K562 (cell line): Measurements from ENCODE around the gene FTHL17. TPM values are rescaled to one million over a fixed set of nuclear protein-coding genes. Genes with fewer than 3 reads are reported as not detected.

Experiments used
- ATAC-seq: fragments of 200-7000 bp; cut with Tn5 transposase; 3 replicates; pipeline ENCODE4 v1.9.1; 2020; ENCODE audit warnings: moderate library complexity
- BruUV-seq: library from RNA; stranded (reverse); fragments of 400-500 nt; replicated peaks from 2 replicates; lab custom pipeline; 2021; lab: Mats Ljungman, UMichigan
- CTCF ChIA-PET: fragments of 300-600 bp; formaldehyde crosslinking; extraction: SDS; loops from one replicate; lab custom pipeline; 2021; ENCODE audit warnings: low intra/inter-chr PET ratio; lab: Yijun Ruan, JAX
- POLR2A ChIA-PET: fragments of 300-600, 350-650 bp; sonication (Branson Sonifier 250); formaldehyde crosslinking; extraction: SDS; loops from one replicate; lab custom pipeline; 2021; ENCODE audit warnings: antibody characterized with exemption, inconsistent platforms; lab: Yijun Ruan, JAX
- DNase-seq, 4 experiments: peaks; one replicate each; pipeline versions ENCODE4 v3.0.0 to v3.0.0-alpha.2; 2011 to 2018; ENCODE audit warnings: low spot score in 3 of 4, mixed read lengths in 3 of 4; ENCODE audit errors: extremely low read depth in 1 of 4
- FAIRE-seq: peaks from 2 replicates; lab custom pipeline; 2011; peaks lifted over from hg19 to GRCh38; lab: Jason Lieb, UNC
- H2AFZ ChIP-seq: 2 replicates; pipeline ENCODE4 v1.6.0; 2011; ENCODE audit warnings: low read depth, low read length, control low read depth, inconsistent platforms
- H3K27ac ChIP-seq: fragments of 200-600 bp; 3 replicates; pipeline ENCODE4 v1.8.0; 2011; ENCODE audit warnings: low read depth, mild to moderate bottlenecking, control low read depth, inconsistent platforms, low read length, moderate library complexity, mixed read lengths; ENCODE audit errors: extremely low read depth
- H3K27me3 ChIP-seq, 2 experiments: fragments of 300-600 bp in 1 of 2; 2 replicates in 1 of 2; 3 replicates in 1 of 2; pipeline versions ENCODE4 v1.6.0 to v1.8.0; 2011; ENCODE audit warnings: inconsistent platforms in 2 of 2, low read length in 2 of 2, mild to moderate bottlenecking in 1 of 2, mixed read lengths in 1 of 2, moderate library complexity in 1 of 2; ENCODE audit not compliant: control insufficient read depth in 2 of 2, insufficient read depth in 2 of 2
- H3K36me3 ChIP-seq: fragments of 300-600 bp; 3 replicates; pipeline ENCODE4 v1.8.0; 2011; ENCODE audit warnings: mild to moderate bottlenecking, low read length, inconsistent platforms; ENCODE audit not compliant: control insufficient read depth, insufficient read depth
- H3K4me1 ChIP-seq, 2 experiments: fragments of 200-600 bp in 1 of 2; replicated peaks in 1 of 2; 2 replicates in 1 of 2; 3 replicates in 1 of 2; pipeline versions ENCODE4 v1.5.1 to v1.8.0; 2011; ENCODE audit warnings: inconsistent platforms in 2 of 2, low read length in 2 of 2, mild to moderate bottlenecking in 1 of 2, mixed read lengths in 1 of 2, moderate library complexity in 1 of 2; ENCODE audit not compliant: control insufficient read depth in 2 of 2, insufficient read depth in 2 of 2
- H3K4me2 ChIP-seq: 2 replicates; pipeline ENCODE4 v1.6.1; 2011; ENCODE audit warnings: low read length, control low read depth, inconsistent platforms, mixed read lengths; ENCODE audit not compliant: insufficient read depth
- H3K4me3 ChIP-seq: fragments of 200-600 bp; sonication (generic), shearing (Covaris generic); 2 replicates; pipeline ENCODE4 v1.5.1; 2016; ENCODE audit warnings: control low read depth, inconsistent platforms
- H3K79me2 ChIP-seq: fragments of 200-600 bp; 3 replicates; pipeline ENCODE4 v1.8.0; 2011; ENCODE audit warnings: low read length, inconsistent platforms; ENCODE audit not compliant: control insufficient read depth, insufficient read depth
- H3K9ac ChIP-seq, 2 experiments: 2 replicates each; pipeline versions ENCODE4 v1.6.0 to v1.6.1; 2011; ENCODE audit warnings: low read depth in 2 of 2, low read length in 2 of 2, control low read depth in 1 of 2, inconsistent platforms in 1 of 2, mild to moderate bottlenecking in 1 of 2, mixed read lengths in 1 of 2; ENCODE audit not compliant: insufficient read depth in 1 of 2
- H3K9me1 ChIP-seq: one replicate; pipeline ENCODE4 v1.6.0; 2011; ENCODE audit warnings: inconsistent platforms, mild to moderate bottlenecking, low read length, moderate library complexity; ENCODE audit not compliant: control insufficient read depth, insufficient read depth
- H3K9me3 ChIP-seq: replicated peaks from 2 replicates; pipeline ENCODE4 v1.5.1; 2011; ENCODE audit warnings: low read depth, low read length, inconsistent platforms; ENCODE audit not compliant: control insufficient read depth, insufficient read depth
- H4K20me1 ChIP-seq: replicated peaks from 2 replicates; pipeline ENCODE4 v1.6.1; 2011; ENCODE audit warnings: low read length, inconsistent platforms, mixed read lengths; ENCODE audit not compliant: control insufficient read depth, insufficient read depth
- ATF7 ChIP-seq: fragments of 450-650 bp; IDR thresholded peaks from 2 replicates; pipeline ENCODE4 v1.7.1; 2014; ENCODE audit warnings: mild to moderate bottlenecking, moderate library complexity
- JUND ChIP-seq, 2 experiments: IDR thresholded peaks; 2 replicates in 1 of 2; 3 replicates in 1 of 2; pipeline ENCODE4 v1.6.1; 2011; ENCODE audit warnings: borderline replicate concordance in 2 of 2, low read depth in 2 of 2, low read length in 2 of 2, improper control_type of control experiment in 1 of 2, missing biosample characterization in 1 of 2, missing genetic modification characterization in 1 of 2, missing genetic modification reagents in 1 of 2
- LARP7 ChIP-seq: fragments of 450-650 bp; IDR thresholded peaks from 2 replicates; pipeline ENCODE4 v1.6.1; 2016
- MEIS2 ChIP-seq: fragments of 450-650 bp; IDR thresholded peaks from 2 replicates; pipeline ENCODE4 v1.6.1; 2014; ENCODE audit warnings: mild to moderate bottlenecking; ENCODE audit not compliant: partially characterized antibody
- RB1 ChIP-seq: fragments of 450-650 bp; IDR thresholded peaks from 2 replicates; pipeline ENCODE4 v1.6.1; 2017; ENCODE audit warnings: low read depth, mild to moderate bottlenecking
- TAL1 ChIP-seq: fragments of 450-650 bp; IDR thresholded peaks from 2 replicates; pipeline ENCODE4 v1.6.1; 2016; ENCODE audit warnings: mild to moderate bottlenecking
- ZBTB7A ChIP-seq: IDR thresholded peaks from 2 replicates; pipeline ENCODE4 v1.6.1; 2011; ENCODE audit warnings: low read depth, mild to moderate bottlenecking, low read length, moderate library complexity, borderline replicate concordance; ENCODE audit not compliant: control insufficient read depth
- ZNF174 ChIP-seq: fragments of 250-450 bp; sonication (Bioruptor Pico); IDR thresholded peaks from 2 replicates; pipeline ENCODE4 v1.4.0; 2020; ENCODE audit warnings: mild to moderate bottlenecking
- ZNF764 ChIP-seq: fragments of 250-450 bp; sonication (Bioruptor Pico); IDR thresholded peaks from 2 replicates; pipeline ENCODE4 v1.4.0; 2020; ENCODE audit warnings: low read depth, mild to moderate bottlenecking, moderate library complexity
- in situ Hi-C: fragments of 300-500 bp; cut with MboI; formaldehyde crosslinking; loops from 4 replicates; pipeline ENCODE4 v1.15.0; 2018; ENCODE audit warnings: inconsistent platforms, mixed read lengths
- intact Hi-C: fragments of 100-400 bp; cut with micrococcal nuclease; formaldehyde crosslinking; loops from 2 replicates; pipeline ENCODE4 v1.14.2; 2022
- polyA plus RNA-seq, 8 experiments: library from polyadenylated mRNA; depleted of rRNA in 4 of 8; stranded (reverse) in 5 of 8; unstranded in 3 of 8; fragments of >200 nt; fragmentation: Nextera tagmentation in 2 of 8; fragmentation: Illumina TruSeq in 1 of 8; extraction: Ambion mirVana in 2 of 8; extraction: Trizol in 1 of 8; gene quantifications; 2 replicates each; pipeline versions ENCODE4 v1.2.1 to v1.2.3, GENCODE V29; 2011 to 2014; ENCODE audit warnings: inconsistent platforms in 1 of 8, missing spikeins in 1 of 8
- total RNA-seq, 7 experiments: library from RNA; depleted of rRNA in 6 of 7; stranded (reverse); fragments of >200 nt in 6 of 7; fragmentation: Illumina TruSeq in 2 of 7; extraction: Trizol in 2 of 7; gene quantifications; 2 replicates each; pipeline versions ENCODE4 v1.2.1 to v1.2.3, GENCODE V29; 2011 to 2021; ENCODE audit warnings: low replicate concordance in 1 of 7

The FTHL17 gene
- total and polyA plus RNA-seq, 9 of the 15 experiments (the other 6 are each of a cell fraction or from before 2014, with no cell fraction given) = not detected

GRCh38 chrX:31027351-31027750 lies 44.5 kb downstream of the FTHL17 start:
- Histone ChIP-seq H3K9me3 (no peaks in the 10 kb centered on the region), H3K9me1 (no peaks in the 10 kb centered on the region), H3K79me2 (no peaks in the 10 kb centered on the region), H2AFZ (no peak overlapping the region), H3K27ac (no peak overlapping the region), H3K4me1 (no peaks in the 10 kb centered on the region), H3K4me2 (no peak overlapping the region), H3K9ac (no peak overlapping the region), H3K36me3 (no peaks in the 10 kb centered on the region), H3K27me3 (no peaks in the 10 kb centered on the region), H3K4me3 (no peak overlapping the region), H4K20me1 (no peaks in the 10 kb centered on the region)
- POLR2A ChIA-PET = no interaction called here
- intact Hi-C loops = no loop called here
- no peak for FAIRE-seq
- no peak for ATAC-seq
- in situ Hi-C loops = loop anchor here (25.0 kb wide), 1 partner anchor 635 kb away; no protein-coding TSS in a partner anchor
- no peak for DNase-seq
- CTCF ChIA-PET = no interaction called here
- TF ChIP-seq JUND (IDR thresholded peaks at IDR 0.05; ENCODE audit: borderline replicate concordance, low read depth, low read length) (no peak), JUND (tag; IDR thresholded peaks at IDR 0.05; ENCODE audit: borderline replicate concordance, low read depth, low read length) (no peak), LARP7 (no peak), ZNF764 (no peak), ZBTB7A (no peak), MEIS2 (no peak), ZNF174 (CRISPR knock-in tag) (no peak), ATF7 (no peak), TAL1 (no peak), RB1 (no peak)
- no TSS peak for BruUV-seq
